Esophagus squamous epithelium (tissue), 5 donors: ENCODE measurements around the gene TMEM245. TPM values are rescaled to one million over a fixed set of nuclear protein-coding genes. Genes with fewer than 3 reads are reported as not detected.

Experiments
- DNase-seq: peaks from one replicate; lab custom pipeline; 2025; lab: John Stamatoyannopoulos, UW
- H3K27ac ChIP-seq, 4 donors: fragments of 200-600 bp; sonication (generic); one replicate each; pipeline ENCODE4 v1.5.1; 2016 to 2019; ENCODE audit warnings: mild to moderate bottlenecking in 1 of 4
- H3K27me3 ChIP-seq, 4 donors: fragments of 200-600 bp; sonication (generic); 1 replicate in 3 of 4; 2 replicates in 1 of 4; pipeline versions ENCODE4 v1.5.1 to v1.6.0; 2017 to 2021; ENCODE audit warnings: antibody characterized with exemption in 1 of 4
- H3K36me3 ChIP-seq, 3 donors: fragments of 200-600 bp; sonication (generic); one replicate each; pipeline ENCODE4 v1.5.1; 2016 to 2019
- H3K4me1 ChIP-seq, 3 donors: fragments of 200-600 bp; sonication (generic); one replicate each; pipeline ENCODE4 v1.5.1; 2017 to 2019
- H3K4me3 ChIP-seq, 4 donors: fragments of 200-600 bp; sonication (generic); 1 replicate in 3 of 4; 2 replicates in 1 of 4; pipeline ENCODE4 v1.5.1; 2016 to 2019; ENCODE audit warnings: mild to moderate bottlenecking in 2 of 4, moderate library complexity in 1 of 4
- H3K9me3 ChIP-seq, 3 donors: fragments of 200-600 bp; sonication (generic); one replicate each; pipeline ENCODE4 v1.5.1; 2016 to 2019
- CTCF ChIP-seq, 6 experiments: fragments of 450-650 bp in 4 of 6; fragments of 200-600 bp in 2 of 6; sonication (generic) in 2 of 6; IDR thresholded peaks; one replicate each; pipeline ENCODE4 v1.5.1; 2016 to 2019; ENCODE audit warnings: antibody characterized with exemption in 6 of 6, mild to moderate bottlenecking in 4 of 6, moderate library complexity in 4 of 6
- POLR2A ChIP-seq, 4 donors: fragments of 450-650 bp; IDR thresholded peaks; one replicate each; pipeline ENCODE4 v1.6.1; 2017; ENCODE audit warnings: antibody characterized with exemption in 4 of 4, mild to moderate bottlenecking in 4 of 4, moderate library complexity in 3 of 4
- WGBS, 2 donors: methylation state at CpG; one replicate each; pipeline ENCODE4 v1.1.5; 2018; 5-methylcytosine and 5-hydroxymethylcytosine counted together
- intact Hi-C: fragments of 100-400 bp; cut with DNase I; formaldehyde crosslinking; loops from one replicate; pipeline ENCODE4 v1.15.0; 2022
- total RNA-seq, 4 donors: library from RNA; depleted of rRNA; stranded (reverse); fragments of >200 nt; gene quantifications; one replicate each; pipeline ENCODE4 v1.1.0, GENCODE V29; 2016
- donor health status: DM: yes; HTN: yes; CAD: no.

Gene TMEM245
- total RNA-seq, 4 donors from 2014 or later, result 12.5 to 45.4 (median 25.9) TPM

GRCh38 chr9:109113892-109114609 is 5.7 kb downstream of the TMEM245 start:
- H3K4me3 ChIP-seq, result peak overlapping the region in 1 of 4 donors; percentile 16
- WGBS, 2 donors, result 77 to 83% methylated on average over 9 to 12 of the region's 12 CpGs

GRCh38 chr9:109113254-109113653 is 6.5 kb downstream of the TMEM245 start:
- Histone ChIP-seq H3K9me3 (no peaks in the 10 kb centered on the region), H3K4me3 (no peak overlapping the region), H3K36me3 (no peaks in the 10 kb centered on the region), H3K4me1 (peaks cover 28 to 100% (median 57%) of the 10 kb centered on the region in 3 donors), H3K27ac (peak overlapping the region in 3 of 4 donors; percentile 52 to 98 (median 81)), H3K27me3 (no peaks in the 10 kb centered on the region)
- no peak for TF ChIP-seq POLR2A (IDR thresholded peaks at IDR 0.05)
- TF ChIP-seq CTCF (IDR thresholded peaks at IDR 0.05), result no peak
- 54 to 58% methylated on average over 3 of the region's 3 CpGs for WGBS, 2 donors
- no peak for DNase-seq
- intact Hi-C loops, result no loop called here

More at GRCh38 chr9:109113892-109114609, 5.7 kb downstream of the TMEM245 start:
- DNase-seq, result no peak
- intact Hi-C loops, result no loop called here
- TF ChIP-seq POLR2A (IDR thresholded peaks at IDR 0.05), result no peak
- no peak for TF ChIP-seq CTCF (IDR thresholded peaks at IDR 0.05)
- no peaks in the 10 kb centered on the region for H3K9me3 ChIP-seq
- no peaks in the 10 kb centered on the region for H3K27me3 ChIP-seq
- peak overlapping the region in 3 of 4 donors; percentile 52 to 98 (median 81) for H3K27ac ChIP-seq
- peaks cover 28 to 98% (median 59%) of the 10 kb centered on the region in 3 donors for H3K4me1 ChIP-seq
- H3K36me3 ChIP-seq, result no peaks in the 10 kb centered on the region

- TF ChIP-seq CTCF (IDR thresholded peaks at IDR 0.05) (no peak), POLR2A (IDR thresholded peaks at IDR 0.05) (no peak)
- peak overlapping the region; percentile 30 to 81 (median 70) for H3K27ac ChIP-seq
- peak overlapping the region in 2 of 4 donors; percentile 1 to 7 for H3K4me3 ChIP-seq
- no peaks in the 10 kb centered on the region for H3K9me3 ChIP-seq
- H3K27me3 ChIP-seq, result no peaks in the 10 kb centered on the region
- intact Hi-C loops, result no loop called here
- peaks cover 5 to 89% (median 48%) of the 10 kb centered on the region in 3 donors for H3K4me1 ChIP-seq
- no peak for DNase-seq
- peaks cover 0 to 6% (median 0%) of the 10 kb centered on the region in 3 donors for H3K36me3 ChIP-seq
- WGBS, 2 donors, result 8 to 13% methylated on average over 5 of the region's 5 CpGs
Measured at GRCh38 chr9:109110329-109111021, 9.3 kb downstream of the TMEM245 start.

GRCh38 chr9:109109967-109110328 is 9.8 kb downstream of the TMEM245 start:
- DNase-seq, result no peak
- TF ChIP-seq CTCF (IDR thresholded peaks at IDR 0.05), result no peak
- H3K36me3 ChIP-seq, result peaks cover 0 to 12% (median 0%) of the 10 kb centered on the region in 3 donors
- peak overlapping the region; percentile 30 to 81 (median 70) for H3K27ac ChIP-seq
- no peaks in the 10 kb centered on the region for H3K27me3 ChIP-seq
- H3K9me3 ChIP-seq, result no peaks in the 10 kb centered on the region
- intact Hi-C loops, result no loop called here
- no peak overlapping the region for H3K4me3 ChIP-seq
- peaks cover 5 to 84% (median 44%) of the 10 kb centered on the region in 3 donors for H3K4me1 ChIP-seq

- no peaks in the 10 kb centered on the region for H3K9me3 ChIP-seq
- H3K4me3 ChIP-seq, result no peak overlapping the region
- peak overlapping the region in 3 of 4 donors; percentile 25 to 81 (median 79) for H3K27ac ChIP-seq
- H3K36me3 ChIP-seq, result peaks cover 0 to 26% (median 0%) of the 10 kb centered on the region in 3 donors
- H3K27me3 ChIP-seq, result no peaks in the 10 kb centered on the region
- H3K4me1 ChIP-seq, result peaks cover 0 to 68% (median 34%) of the 10 kb centered on the region in 3 donors
- no peak for DNase-seq
- intact Hi-C loops, result no loop called here
- TF ChIP-seq POLR2A (IDR thresholded peaks at IDR 0.05) (no peak), CTCF (IDR thresholded peaks at IDR 0.05) (no peak)
- WGBS, 2 donors, result 38 to 51% methylated on average over 4 of the region's 4 CpGs
Measured at GRCh38 chr9:109108318-109108717, 11.4 kb downstream of the TMEM245 start.
